H1 (cell line): ENCODE measurements around the gene SND1. TPM values are rescaled to one million over a fixed set of nuclear protein-coding genes. Genes with fewer than 3 reads are reported as not detected.

Experiments
- EZH2 ChIP-seq: fragments of 200-600 bp; sonication (generic); IDR thresholded peaks from 2 replicates; pipeline ENCODE4 v1.7.1; 2012; ENCODE audit warnings: low read depth, mild to moderate bottlenecking, moderate library complexity, low read length, inconsistent platforms; ENCODE audit not compliant: severe bottlenecking
- SIN3A ChIP-seq, 2 experiments: IDR thresholded peaks in 1 of 2; conservative IDR thresholded peaks in 1 of 2; 2 replicates each; pipeline ENCODE4 v1.6.1; 2011 to 2012; ENCODE audit warnings: low read length in 2 of 2, improper control_type of control experiment in 1 of 2, low read depth in 1 of 2, mild to moderate bottlenecking in 1 of 2
- SP2 ChIP-seq: IDR thresholded peaks from 2 replicates; pipeline ENCODE4 v1.6.1; 2012; ENCODE audit warnings: mild to moderate bottlenecking, low read length, inconsistent platforms
- SRF ChIP-seq: IDR thresholded peaks from 2 replicates; pipeline ENCODE4 v1.6.1; 2011; ENCODE audit warnings: mild to moderate bottlenecking, low read depth, low read length, moderate library complexity
- ZNF274 ChIP-seq: IDR thresholded peaks from 2 replicates; pipeline ENCODE4 v1.7.0; 2012; ENCODE audit warnings: low read length, borderline replicate concordance; ENCODE audit errors: extremely low read depth
- polyA plus RNA-seq, 7 experiments: library from polyadenylated mRNA; depleted of rRNA in 3 of 7; stranded (reverse) in 5 of 7; unstranded in 2 of 7; fragments of >200 nt in 5 of 7; fragments of 200-250 nt in 2 of 7; gene quantifications; 1 replicate in 5 of 7; 2 replicates in 1 of 7; 4 replicates in 1 of 7; pipeline versions ENCODE4 v1.2.1 to v1.2.3, GENCODE V29; 2011 to 2013; ENCODE audit warnings: missing spikeins in 2 of 7, mixed read lengths in 2 of 7
- total RNA-seq: library from RNA; stranded (reverse); fragmentation: NEBNext Ultra II Directional; extraction: Animal tissue kit (Norgen Biotek cat#: 25700); gene quantifications from 2 replicates; pipeline ENCODE4 v1.2.1, GENCODE V29; 2021
- TF ChIP-seq, protein P1 (sequence below): IDR thresholded peaks from 2 replicates; pipeline ENCODE4 v1.6.1; 2012; ENCODE audit warnings: inconsistent platforms

SND1 gene
- total and polyA plus RNA-seq, 2 of the 8 experiments (the other 6 are each of a cell fraction or from before 2014, with no cell fraction given), result 122 to 290 TPM

DNA sequence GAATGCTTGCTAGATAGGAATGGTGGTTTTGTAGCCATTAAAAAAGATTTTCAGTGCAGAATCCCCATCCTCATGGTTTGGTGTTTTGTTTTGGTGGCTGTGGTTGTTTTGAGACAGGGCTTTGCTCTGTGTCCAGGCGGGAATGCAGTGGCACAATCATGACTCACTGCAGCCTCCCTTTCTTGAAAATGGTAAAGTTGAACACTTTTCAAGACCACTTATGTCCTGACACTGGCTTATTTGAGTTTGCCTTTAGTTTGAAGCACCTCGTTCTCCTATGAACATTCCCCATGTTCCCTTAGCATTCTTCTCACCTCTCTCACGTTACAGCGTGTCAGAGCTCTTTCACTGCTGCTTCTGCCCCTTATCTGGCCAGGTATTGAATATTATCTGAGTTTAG is 239.2 kb downstream of the SND1 start (continued):
- no peak for TF ChIP-seq EZH2
- no peak for TF ChIP-seq SIN3A (conservative IDR thresholded peaks at IDR 0.05 in 1 of 2, IDR thresholded peaks at IDR 0.05 in 1 of 2; ENCODE audit: low read depth in 1 of 2, low read length in 2 of 2)
- TF ChIP-seq ZNF274, result no peak
- TF ChIP-seq SRF, result no peak
- TF ChIP-seq, protein P1, sequence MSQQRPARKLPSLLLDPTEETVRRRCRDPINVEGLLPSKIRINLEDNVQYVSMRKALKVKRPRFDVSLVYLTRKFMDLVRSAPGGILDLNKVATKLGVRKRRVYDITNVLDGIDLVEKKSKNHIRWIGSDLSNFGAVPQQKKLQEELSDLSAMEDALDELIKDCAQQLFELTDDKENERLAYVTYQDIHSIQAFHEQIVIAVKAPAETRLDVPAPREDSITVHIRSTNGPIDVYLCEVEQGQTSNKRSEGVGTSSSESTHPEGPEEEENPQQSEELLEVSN, result no peak
- no peak for TF ChIP-seq SP2
